ENCODE data around the gene VGLL4.

DNA sequence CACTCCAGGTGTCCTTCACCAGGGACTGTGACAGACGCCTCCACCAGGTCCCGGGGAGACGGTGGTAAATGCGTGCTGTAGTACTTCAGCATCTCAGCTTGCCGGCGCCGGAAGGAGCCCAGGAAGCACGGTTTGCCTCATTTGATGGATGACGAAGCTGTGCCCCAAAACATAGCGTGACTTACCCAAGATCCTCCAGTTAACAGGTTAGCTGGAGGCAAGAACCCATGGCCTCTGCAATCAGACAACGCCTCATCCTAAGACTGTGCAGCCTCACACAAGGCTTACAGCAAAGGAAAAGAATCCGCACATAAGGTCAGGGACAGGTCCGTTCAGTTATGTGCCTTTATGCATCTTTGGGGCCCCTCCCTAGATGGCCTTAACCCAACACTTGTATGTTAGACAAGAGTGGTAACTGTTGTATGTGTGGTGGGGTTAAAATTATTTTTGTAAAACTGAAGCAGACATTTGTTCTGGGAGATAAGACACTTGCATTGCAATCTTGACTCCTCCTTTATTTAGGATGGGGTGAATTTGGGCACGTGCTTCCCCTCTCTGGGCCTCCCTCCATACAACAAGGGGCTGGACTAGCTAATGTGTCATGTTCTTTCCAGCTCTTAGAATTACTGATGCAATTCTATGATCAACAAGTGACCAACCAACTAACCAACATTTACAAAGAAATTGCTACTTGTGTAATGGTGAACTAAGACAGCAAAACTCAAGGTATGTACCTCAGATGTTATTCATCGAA lies 39.4 kb downstream of the VGLL4 start:
- no peak for TF ChIP-seq GATA2 (IDR thresholded peaks at IDR 0.05; ENCODE audit: low read depth, low read length)
- no peak for TF ChIP-seq GATA3 (IDR thresholded peaks at IDR 0.05; ENCODE audit: low read depth, low read length)
